Progenitor cell of endocrine pancreas (in vitro differentiated cells): ENCODE results near the gene INSC. TPM values are rescaled to one million over a fixed set of nuclear protein-coding genes. Genes with fewer than 3 reads are reported as not detected.

Experiments used
- DNase-seq: peaks from one replicate; pipeline ENCODE4 v3.0.0; 2021; ENCODE audit warnings: low spot score; ENCODE audit not compliant: unreplicated experiment
- H3K27ac Mint-ChIP-seq: 2 replicates; pipeline ENCODE4 v1.8.0; 2021; ENCODE audit warnings: mild to moderate bottlenecking, moderate library complexity, mixed read lengths
- H3K27me3 Mint-ChIP-seq: 2 replicates; pipeline ENCODE4 v1.8.0; 2021; ENCODE audit warnings: mixed read lengths
- H3K36me3 Mint-ChIP-seq: 2 replicates; pipeline ENCODE4 v1.8.0; 2022; ENCODE audit warnings: mixed read lengths; ENCODE audit not compliant: insufficient read depth
- H3K4me1 Mint-ChIP-seq: 2 replicates; pipeline ENCODE4 v1.8.0; 2021; ENCODE audit warnings: low read depth, mixed read lengths
- H3K4me3 Mint-ChIP-seq: 2 replicates; pipeline ENCODE4 v1.8.0; 2021; ENCODE audit warnings: low read depth, mild to moderate bottlenecking, moderate library complexity, mixed read lengths
- H3K9me3 Mint-ChIP-seq: 2 replicates; pipeline ENCODE4 v1.8.0; 2021; ENCODE audit warnings: low read depth, mixed read lengths
- total RNA-seq: library from RNA; stranded (reverse); gene quantifications from 2 replicates; pipeline ENCODE4 v1.2.1, GENCODE V29; 2021
- TF ChIP-seq, protein P1 (sequence below): fragments of 200-600 bp; sonication (generic); IDR thresholded peaks from one replicate; pipeline ENCODE4 v1.5.0; 2021; ENCODE audit warnings: antibody characterized with exemption, mild to moderate bottlenecking; ENCODE audit not compliant: unreplicated experiment

Gene INSC
- total RNA-seq, 1 donor from 2014 or later = not detected

DNA sequence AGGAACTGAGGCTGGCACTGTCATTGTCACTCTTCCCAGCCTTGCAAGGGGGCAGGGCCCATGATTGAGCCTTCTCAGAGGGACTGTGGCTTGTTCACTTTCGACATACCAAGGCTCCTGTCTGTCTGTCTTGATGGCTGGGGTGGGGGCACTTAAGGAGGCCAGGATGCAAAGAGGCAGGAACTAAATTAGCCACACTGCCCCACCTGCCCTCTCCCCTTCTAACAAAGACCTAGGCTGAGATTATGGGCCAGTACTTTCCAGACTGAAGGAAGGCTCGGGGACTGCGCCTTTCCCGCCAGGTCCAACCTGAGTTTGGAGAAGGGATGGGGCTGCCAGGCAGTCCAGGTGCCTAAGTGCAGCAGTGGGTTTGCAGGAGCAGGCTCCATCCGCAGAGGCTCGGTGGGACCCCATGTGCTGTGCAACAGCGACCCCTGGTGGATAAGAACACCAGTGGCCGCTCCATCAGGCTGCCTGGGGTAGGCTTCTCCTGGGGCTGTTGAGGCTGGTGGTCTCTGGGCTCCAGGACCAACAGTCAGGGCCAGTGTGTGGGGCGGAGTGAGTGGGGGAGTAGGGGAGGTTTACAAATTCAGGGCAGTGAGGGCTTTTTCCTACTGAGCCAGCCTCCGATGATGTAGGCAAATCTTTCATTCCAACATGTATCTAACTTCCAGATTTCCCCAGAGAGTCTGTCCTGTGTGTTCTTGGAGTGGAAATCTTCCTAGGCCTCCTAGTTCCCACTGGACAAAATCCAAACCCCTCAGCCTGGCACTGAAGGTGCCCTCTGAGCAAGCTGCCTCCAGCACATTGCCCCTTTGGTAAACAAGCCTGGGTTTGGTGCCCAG is 93.9 kb downstream of the INSC start:
- H3K27me3 Mint-ChIP-seq = peaks cover 19% of the 10 kb centered on the region
- H3K4me3 Mint-ChIP-seq = no peak overlapping the region
- no peaks in the 10 kb centered on the region for H3K9me3 Mint-ChIP-seq
- TF ChIP-seq, protein P1, sequence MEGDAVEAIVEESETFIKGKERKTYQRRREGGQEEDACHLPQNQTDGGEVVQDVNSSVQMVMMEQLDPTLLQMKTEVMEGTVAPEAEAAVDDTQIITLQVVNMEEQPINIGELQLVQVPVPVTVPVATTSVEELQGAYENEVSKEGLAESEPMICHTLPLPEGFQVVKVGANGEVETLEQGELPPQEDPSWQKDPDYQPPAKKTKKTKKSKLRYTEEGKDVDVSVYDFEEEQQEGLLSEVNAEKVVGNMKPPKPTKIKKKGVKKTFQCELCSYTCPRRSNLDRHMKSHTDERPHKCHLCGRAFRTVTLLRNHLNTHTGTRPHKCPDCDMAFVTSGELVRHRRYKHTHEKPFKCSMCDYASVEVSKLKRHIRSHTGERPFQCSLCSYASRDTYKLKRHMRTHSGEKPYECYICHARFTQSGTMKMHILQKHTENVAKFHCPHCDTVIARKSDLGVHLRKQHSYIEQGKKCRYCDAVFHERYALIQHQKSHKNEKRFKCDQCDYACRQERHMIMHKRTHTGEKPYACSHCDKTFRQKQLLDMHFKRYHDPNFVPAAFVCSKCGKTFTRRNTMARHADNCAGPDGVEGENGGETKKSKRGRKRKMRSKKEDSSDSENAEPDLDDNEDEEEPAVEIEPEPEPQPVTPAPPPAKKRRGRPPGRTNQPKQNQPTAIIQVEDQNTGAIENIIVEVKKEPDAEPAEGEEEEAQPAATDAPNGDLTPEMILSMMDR = peak; percentile 98
- peak; percentile 85 for DNase-seq
- H3K27ac Mint-ChIP-seq = no peak overlapping the region
- no peaks in the 10 kb centered on the region for H3K36me3 Mint-ChIP-seq
- H3K4me1 Mint-ChIP-seq = no peaks in the 10 kb centered on the region

DNA sequence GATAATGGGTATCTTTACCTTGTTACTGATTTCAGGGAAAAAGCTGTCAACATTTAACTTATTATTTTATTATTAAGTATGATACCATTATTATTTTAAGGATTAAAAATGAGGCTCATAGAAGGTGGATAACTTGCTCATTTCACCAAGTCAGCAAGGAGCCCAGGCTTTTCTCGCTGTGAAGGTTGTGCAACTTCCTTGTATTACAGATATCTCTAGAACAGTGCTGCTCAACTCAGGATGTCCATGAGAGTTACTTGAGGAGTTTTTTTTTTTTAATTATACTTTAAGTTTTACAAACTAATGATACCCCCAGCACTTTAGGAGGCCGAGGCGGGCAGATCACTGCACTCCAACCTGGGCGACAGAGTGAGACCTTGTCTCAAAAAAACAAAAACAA is 98.2 kb downstream of the INSC start:
- Mint-ChIP-seq H3K4me1 (no peaks in the 10 kb centered on the region), H3K27me3 (peaks cover 16% of the 10 kb centered on the region), H3K36me3 (no peaks in the 10 kb centered on the region), H3K4me3 (no peak overlapping the region), H3K27ac (no peak overlapping the region), H3K9me3 (no peaks in the 10 kb centered on the region)
- TF ChIP-seq, protein P1 = no peak
- no peak for DNase-seq

DNA sequence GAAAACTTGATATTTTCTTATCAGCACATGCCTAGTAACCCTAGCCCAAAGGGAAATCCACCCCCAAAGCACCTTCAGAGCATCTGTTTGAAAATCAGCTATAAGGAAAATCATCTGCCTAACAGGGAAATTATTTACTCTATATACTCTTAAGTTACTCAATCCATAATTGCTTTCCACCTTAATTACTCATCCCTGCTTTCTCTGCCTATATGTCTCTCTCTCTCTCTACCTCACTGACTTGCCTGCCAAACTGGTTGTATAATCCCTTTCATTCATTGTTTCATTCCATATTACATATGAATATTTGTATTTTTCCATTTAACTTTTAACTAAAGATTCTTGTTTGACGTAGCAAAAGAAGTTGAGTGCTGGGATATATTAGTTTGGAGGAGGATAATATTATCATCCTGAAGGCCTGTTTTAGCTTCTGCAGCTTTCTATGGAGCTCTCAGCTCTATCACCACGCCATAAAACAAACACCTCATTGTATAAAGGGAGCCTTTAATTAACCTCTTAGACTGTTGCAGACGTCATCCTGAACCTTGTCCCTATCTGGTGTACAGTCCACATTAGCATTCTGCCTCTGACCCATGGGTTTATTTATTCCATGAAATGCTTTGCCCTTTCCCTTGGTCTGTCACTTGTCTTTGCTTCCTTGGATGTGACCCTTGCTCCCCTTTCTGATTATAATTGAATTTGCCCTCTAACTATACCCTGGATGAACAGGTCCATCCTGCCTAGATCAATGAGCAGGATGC is 98.9 kb downstream of the INSC start:
- TF ChIP-seq, protein P1 = no peak
- peaks cover 15% of the 10 kb centered on the region for H3K27me3 Mint-ChIP-seq
- DNase-seq = no peak
- no peaks in the 10 kb centered on the region for H3K9me3 Mint-ChIP-seq
- no peak overlapping the region for H3K27ac Mint-ChIP-seq
- no peaks in the 10 kb centered on the region for H3K4me1 Mint-ChIP-seq
- H3K36me3 Mint-ChIP-seq = no peaks in the 10 kb centered on the region
- no peak overlapping the region for H3K4me3 Mint-ChIP-seq

DNA sequence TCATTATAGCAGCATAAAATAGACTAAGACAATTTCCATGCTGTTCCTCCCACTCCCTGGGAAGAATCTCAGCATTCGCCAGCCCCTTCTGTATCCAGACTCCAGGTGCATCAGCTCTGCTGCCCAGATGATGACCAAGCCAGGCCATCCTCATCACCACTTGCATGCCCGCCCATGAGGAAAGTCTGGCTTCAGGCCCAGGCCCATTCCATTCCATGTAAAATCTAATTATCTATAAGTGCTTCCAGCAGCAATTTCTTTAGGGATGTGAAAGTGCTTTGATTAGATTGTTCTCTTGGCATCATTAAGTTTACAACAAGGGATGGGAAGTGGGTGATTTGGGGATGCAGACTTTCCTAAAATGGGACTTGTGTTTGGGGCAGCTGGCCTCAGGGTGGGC is 100.3 kb downstream of the INSC start:
- H3K4me1 Mint-ChIP-seq = no peaks in the 10 kb centered on the region
- no peak overlapping the region for H3K4me3 Mint-ChIP-seq
- no peak for DNase-seq
- TF ChIP-seq, protein P1 = no peak
- no peak overlapping the region for H3K27ac Mint-ChIP-seq
- H3K9me3 Mint-ChIP-seq = no peaks in the 10 kb centered on the region
- H3K36me3 Mint-ChIP-seq = no peaks in the 10 kb centered on the region
- peaks cover 9% of the 10 kb centered on the region for H3K27me3 Mint-ChIP-seq

DNA sequence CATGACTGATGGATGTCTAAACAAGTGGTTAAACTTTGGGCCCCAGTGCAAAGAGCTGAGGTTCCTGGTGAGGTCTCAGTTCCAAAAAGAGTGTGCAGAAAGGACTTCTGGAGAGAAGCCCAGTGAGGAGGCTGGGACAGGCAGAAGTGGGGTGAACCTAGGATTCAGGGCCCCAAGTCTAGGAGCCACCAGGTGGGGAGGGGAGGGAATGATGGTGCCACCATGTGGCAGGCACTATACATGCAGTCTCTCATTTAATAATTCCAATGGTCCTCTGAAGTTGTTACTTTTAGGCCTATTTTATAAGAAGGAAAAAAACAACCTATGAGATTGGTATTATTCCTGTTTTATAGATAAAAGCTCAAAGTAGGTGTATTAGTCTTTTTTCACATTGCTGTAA is 102.0 kb downstream of the INSC start:
- Mint-ChIP-seq H3K4me3 (no peak overlapping the region), H3K9me3 (no peaks in the 10 kb centered on the region), H3K27me3 (no peaks in the 10 kb centered on the region), H3K36me3 (no peaks in the 10 kb centered on the region), H3K4me1 (no peaks in the 10 kb centered on the region), H3K27ac (no peak overlapping the region)
- TF ChIP-seq, protein P1 = peak; percentile 48
- no peak for DNase-seq
